HFFc6 (cell line): ENCODE results near the gene XXYLT1. TPM values are rescaled to one million over a fixed set of nuclear protein-coding genes. Genes with fewer than 3 reads are reported as not detected.

Source experiments
- DNase-seq: peaks from one replicate; pipeline ENCODE4 v3.0.0-alpha.2; 2018
- H3K27ac Mint-ChIP-seq: 2 replicates; pipeline ENCODE4 v1.8.0; 2020; ENCODE audit warnings: mild to moderate bottlenecking, mixed read lengths
- H3K27me3 Mint-ChIP-seq: 2 replicates; pipeline ENCODE4 v1.8.0; 2021; ENCODE audit warnings: mild to moderate bottlenecking, moderate library complexity, mixed read lengths; ENCODE audit not compliant: insufficient read depth
- H3K36me3 Mint-ChIP-seq: 2 replicates; pipeline ENCODE4 v1.8.0; 2021; ENCODE audit warnings: low read depth, mixed read lengths
- H3K4me1 Mint-ChIP-seq: 2 replicates; pipeline ENCODE4 v1.8.0; 2020; ENCODE audit warnings: low read depth, mixed read lengths
- H3K4me3 Mint-ChIP-seq: 2 replicates; pipeline ENCODE4 v1.8.0; 2020; ENCODE audit warnings: mild to moderate bottlenecking, moderate library complexity, mixed read lengths
- H3K9me3 Mint-ChIP-seq: 2 replicates; pipeline ENCODE4 v1.8.0; 2020; ENCODE audit warnings: mild to moderate bottlenecking, mixed read lengths
- total RNA-seq, 6 experiments: library from RNA; stranded (reverse); fragmentation: NEBNext Ultra II Directional; extraction: Animal tissue kit (Norgen Biotek cat#: 25700); gene quantifications; 2 replicates in 1 of 6; 3 replicates in 5 of 6; pipeline ENCODE4 v1.2.3, GENCODE V29; 2021
- TF ChIP-seq, protein P1 (sequence below): fragments of 200-600 bp; sonication (generic); IDR thresholded peaks from 2 replicates; pipeline ENCODE4 v1.5.0; 2021; ENCODE audit warnings: antibody characterized with exemption, mild to moderate bottlenecking

XXYLT1 gene
- total RNA-seq, 6 experiments from 2014 or later = 16.9 to 24.2 (median 18.3) TPM

DNA sequence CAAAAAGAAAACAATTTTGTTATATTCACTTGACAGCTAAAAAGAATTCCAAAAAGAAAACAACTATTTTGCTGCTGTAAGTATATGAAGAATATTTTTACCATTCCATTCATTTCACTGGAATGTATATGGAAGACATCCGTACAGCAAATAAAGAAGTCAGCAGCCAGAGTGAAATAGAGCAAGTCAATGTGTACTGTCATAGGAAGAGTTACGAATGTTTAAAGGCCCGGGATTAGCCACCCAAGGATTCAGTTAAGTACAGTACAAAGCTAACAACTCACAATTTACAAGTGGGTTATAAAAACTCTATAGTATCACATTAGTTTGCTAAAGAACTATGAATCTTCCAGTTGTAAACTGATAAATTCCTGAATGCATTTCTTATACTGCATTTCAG is 14.4 kb upstream of the XXYLT1 start:
- TF ChIP-seq, protein P1, sequence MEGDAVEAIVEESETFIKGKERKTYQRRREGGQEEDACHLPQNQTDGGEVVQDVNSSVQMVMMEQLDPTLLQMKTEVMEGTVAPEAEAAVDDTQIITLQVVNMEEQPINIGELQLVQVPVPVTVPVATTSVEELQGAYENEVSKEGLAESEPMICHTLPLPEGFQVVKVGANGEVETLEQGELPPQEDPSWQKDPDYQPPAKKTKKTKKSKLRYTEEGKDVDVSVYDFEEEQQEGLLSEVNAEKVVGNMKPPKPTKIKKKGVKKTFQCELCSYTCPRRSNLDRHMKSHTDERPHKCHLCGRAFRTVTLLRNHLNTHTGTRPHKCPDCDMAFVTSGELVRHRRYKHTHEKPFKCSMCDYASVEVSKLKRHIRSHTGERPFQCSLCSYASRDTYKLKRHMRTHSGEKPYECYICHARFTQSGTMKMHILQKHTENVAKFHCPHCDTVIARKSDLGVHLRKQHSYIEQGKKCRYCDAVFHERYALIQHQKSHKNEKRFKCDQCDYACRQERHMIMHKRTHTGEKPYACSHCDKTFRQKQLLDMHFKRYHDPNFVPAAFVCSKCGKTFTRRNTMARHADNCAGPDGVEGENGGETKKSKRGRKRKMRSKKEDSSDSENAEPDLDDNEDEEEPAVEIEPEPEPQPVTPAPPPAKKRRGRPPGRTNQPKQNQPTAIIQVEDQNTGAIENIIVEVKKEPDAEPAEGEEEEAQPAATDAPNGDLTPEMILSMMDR = no peak
- no peak overlapping the region for H3K27ac Mint-ChIP-seq
- no peak for DNase-seq
- H3K36me3 Mint-ChIP-seq = peaks cover 14% of the 10 kb centered on the region
- no peaks in the 10 kb centered on the region for H3K9me3 Mint-ChIP-seq
- peaks cover 24% of the 10 kb centered on the region for H3K4me1 Mint-ChIP-seq
- no peaks in the 10 kb centered on the region for H3K27me3 Mint-ChIP-seq
- H3K4me3 Mint-ChIP-seq = no peak overlapping the region

DNA sequence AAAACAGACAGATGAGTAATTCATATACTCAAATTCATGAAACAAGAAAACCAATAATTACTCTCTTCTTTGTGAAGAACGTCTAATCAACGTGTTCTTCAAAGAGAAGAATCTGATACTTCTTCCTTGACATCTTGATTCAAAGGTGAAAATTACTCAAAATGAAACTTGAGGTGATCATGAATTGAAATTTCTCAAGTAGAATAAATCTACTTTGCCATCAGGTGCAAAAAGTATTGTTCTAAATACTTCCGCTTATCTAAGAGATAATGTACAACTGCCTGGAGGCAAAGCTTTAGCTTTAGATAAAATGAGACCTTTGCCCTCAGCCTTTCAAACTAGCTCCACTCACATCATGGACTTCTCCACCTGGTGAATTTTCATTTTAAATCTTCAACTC is 13.9 kb upstream of the XXYLT1 start:
- Mint-ChIP-seq H3K4me3 (no peak overlapping the region), H3K9me3 (no peaks in the 10 kb centered on the region), H3K4me1 (peaks cover 24% of the 10 kb centered on the region), H3K36me3 (peaks cover 14% of the 10 kb centered on the region), H3K27ac (no peak overlapping the region), H3K27me3 (no peaks in the 10 kb centered on the region)
- DNase-seq = no peak
- TF ChIP-seq, protein P1 = no peak

DNA sequence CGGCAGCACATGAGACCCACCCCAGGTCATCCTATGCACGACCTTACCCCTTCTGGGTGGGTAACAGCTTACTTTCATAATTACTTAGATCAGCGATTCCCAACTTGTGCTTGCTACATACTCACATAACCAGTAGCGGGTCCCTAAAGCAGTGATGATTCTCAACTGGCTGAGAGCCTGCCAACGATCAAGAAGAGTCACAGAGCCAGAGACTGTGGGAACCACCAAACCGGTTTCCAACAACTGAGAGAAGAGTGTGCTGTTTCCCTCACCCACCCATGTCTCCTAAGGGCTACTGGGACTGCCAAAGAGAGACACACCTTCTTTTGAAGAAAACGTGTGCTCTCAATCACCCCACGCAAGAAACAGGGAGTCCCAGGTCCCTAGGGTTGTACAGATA is 12.0 kb upstream of the XXYLT1 start:
- H3K4me1 Mint-ChIP-seq = peaks cover 24% of the 10 kb centered on the region
- H3K9me3 Mint-ChIP-seq = no peaks in the 10 kb centered on the region
- TF ChIP-seq, protein P1 = no peak
- peaks cover 9% of the 10 kb centered on the region; the same call in 1 of the 2 replicates for H3K36me3 Mint-ChIP-seq
- H3K4me3 Mint-ChIP-seq = no peak overlapping the region
- H3K27me3 Mint-ChIP-seq = no peaks in the 10 kb centered on the region
- no peak for DNase-seq
- H3K27ac Mint-ChIP-seq = no peak overlapping the region

DNA sequence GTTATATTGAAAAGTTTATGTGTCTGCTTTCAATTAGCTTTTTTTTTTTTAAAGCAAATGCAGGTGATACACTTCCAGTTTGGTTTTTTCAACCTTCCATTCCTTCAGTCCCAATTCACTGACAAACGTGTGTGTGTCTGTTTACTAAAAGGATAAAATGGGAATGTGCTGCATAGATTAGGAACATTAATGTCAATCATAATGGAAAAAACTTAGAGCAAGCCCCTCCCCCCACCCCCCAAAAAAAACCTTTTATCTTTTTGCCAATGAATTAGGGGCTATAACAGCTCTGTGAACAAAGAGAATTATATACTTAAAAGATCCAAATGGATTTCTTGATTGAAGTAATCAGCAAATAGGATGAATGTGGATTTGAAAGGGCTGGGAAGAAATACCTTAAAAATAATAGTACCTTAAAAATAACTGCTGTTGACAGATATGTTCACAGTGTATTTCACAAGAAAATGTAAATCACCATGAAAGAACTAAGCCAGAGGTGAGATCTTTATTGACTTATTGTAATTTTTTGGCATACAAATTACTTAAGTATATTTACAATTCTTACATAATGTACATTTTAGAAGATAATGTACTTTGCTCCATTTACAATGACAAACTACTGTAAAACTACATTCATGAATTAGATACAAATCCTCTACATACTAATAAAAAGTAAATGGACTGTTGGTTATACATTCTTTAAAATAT is 3.5 kb upstream of the XXYLT1 start:
- TF ChIP-seq, protein P1 = no peak
- DNase-seq = no peak
- Mint-ChIP-seq H3K27ac (no peak overlapping the region), H3K9me3 (no peaks in the 10 kb centered on the region), H3K4me1 (peaks cover 15% of the 10 kb centered on the region), H3K4me3 (no peak overlapping the region), H3K36me3 (no peaks in the 10 kb centered on the region), H3K27me3 (no peaks in the 10 kb centered on the region)

DNA sequence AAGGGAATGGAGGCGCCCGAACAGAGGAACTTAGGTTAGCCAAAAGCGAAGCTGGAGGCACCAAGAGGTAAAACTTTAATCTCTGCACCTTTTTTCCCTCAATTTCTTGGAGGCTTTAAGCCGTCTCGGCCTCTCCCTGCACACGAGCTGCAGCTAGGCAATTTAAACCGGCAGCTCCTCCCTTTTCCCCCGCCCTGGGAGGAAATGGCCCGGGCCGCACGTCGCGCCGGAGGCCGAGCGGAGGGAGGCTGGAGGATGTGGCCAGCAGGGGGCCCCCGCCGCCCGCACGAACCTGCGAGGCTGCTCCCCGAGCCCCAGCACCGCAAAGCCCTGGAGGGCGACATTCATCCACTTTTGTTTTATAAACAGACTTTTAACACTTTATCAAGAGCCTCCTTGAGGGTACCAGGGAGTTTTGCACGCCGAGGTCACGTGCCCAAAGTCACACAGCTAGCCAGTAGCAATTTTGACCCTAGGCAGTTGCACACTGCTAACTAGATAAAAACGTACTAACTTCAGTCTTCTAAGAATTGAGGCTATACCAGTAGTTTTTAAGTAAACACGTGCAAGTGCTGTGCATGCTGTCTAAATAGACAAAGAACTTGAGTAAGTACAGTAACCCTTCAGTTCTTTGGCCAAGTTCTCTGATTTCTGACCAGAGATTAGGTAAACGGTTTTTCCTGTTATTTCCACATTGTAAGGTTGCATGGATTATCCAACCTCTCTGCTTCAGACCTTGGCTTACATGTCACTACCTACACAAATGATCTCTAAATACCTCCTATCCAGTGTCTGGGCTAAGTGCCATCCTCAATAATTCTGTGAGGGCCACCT is 668 bp upstream of the XXYLT1 start:
- Mint-ChIP-seq H3K4me3 (peak overlapping the region; percentile 92), H3K36me3 (no peaks in the 10 kb centered on the region), H3K9me3 (no peaks in the 10 kb centered on the region), H3K27me3 (no peaks in the 10 kb centered on the region), H3K4me1 (peaks cover 23% of the 10 kb centered on the region), H3K27ac (peak overlapping the region; percentile 79)
- DNase-seq = peak; percentile 77
- TF ChIP-seq, protein P1 = peak; percentile 97
